ENCODE measurements around the gene CCDC196. TPM values are rescaled to one million over a fixed set of nuclear protein-coding genes. Genes with fewer than 3 reads are reported as not detected.
A peak's percentile ranks its signal among the peaks of the same experiment; 100 is the strongest.

Gene CCDC196
- total and polyA plus RNA-seq, 10 of the 15 experiments (the other 5 are each of a cell fraction or from before 2014, with no cell fraction given): 0.03 to 0.52 (median 0.28) TPM; not detected in 7

DNA sequence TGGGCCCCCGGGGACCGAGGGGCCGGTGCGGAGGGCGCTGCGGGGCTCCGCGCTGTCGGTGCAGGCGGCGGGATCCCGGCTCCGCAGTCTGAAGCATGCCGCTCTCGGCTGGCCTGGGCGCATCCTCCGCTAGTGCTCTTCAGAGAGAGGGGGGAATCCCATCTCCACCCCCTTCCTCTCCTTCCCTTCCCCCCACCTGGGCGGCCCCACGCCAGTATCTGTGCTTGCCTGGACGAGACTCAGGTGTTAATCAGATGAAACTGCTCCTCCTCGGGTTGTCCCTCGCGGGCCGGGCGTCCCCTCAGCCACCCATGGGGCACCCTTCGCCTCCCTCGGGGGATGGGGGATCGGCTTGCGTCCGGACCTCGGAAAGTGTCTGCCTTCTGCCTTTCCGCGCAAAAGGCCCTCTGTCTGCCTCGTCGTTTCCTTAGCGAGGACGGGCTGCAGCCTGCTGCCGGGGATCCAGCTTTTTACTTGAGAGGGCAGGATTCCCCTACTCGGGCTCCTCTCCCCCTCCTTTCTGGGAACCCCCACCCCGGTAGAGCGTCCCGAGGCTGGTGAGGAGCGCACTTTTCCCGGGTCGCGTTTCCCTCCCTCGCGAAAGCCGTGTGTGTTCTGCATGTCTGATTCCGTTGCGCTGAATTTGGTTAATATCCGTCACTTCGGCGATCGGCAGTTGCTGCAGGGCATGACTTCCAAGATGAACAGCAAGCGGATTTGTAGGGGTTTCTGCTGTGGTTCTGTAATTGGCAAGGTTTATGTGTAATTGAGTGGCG, 22.9 kb downstream of the CCDC196 start (continued):
- TF ChIP-seq, protein P1, sequence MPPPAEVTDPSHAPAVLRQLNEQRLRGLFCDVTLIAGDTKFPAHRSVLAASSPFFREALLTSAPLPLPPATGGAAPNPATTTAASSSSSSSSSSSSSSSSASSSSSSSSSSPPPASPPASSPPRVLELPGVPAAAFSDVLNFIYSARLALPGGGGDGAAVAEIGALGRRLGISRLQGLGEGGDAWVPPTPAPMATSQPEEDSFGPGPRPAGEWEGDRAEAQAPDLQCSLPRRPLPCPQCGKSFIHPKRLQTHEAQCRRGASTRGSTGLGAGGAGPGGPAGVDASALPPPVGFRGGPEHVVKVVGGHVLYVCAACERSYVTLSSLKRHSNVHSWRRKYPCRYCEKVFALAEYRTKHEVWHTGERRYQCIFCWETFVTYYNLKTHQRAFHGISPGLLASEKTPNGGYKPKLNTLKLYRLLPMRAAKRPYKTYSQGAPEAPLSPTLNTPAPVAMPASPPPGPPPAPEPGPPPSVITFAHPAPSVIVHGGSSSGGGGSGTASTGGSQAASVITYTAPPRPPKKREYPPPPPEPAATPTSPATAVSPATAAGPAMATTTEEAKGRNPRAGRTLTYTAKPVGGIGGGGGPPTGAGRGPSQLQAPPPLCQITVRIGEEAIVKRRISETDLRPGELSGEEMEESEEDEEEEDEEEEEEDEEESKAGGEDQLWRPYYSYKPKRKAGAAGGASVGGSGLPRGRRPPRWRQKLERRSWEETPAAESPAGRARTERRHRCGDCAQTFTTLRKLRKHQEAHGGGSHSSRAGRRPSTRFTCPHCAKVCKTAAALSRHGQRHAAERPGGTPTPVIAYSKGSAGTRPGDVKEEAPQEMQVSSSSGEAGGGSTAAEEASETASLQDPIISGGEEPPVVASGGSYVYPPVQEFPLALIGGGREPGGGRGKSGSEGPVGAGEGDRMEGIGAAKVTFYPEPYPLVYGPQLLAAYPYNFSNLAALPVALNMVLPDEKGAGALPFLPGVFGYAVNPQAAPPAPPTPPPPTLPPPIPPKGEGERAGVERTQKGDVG (CRISPR knock-in tag; IDR thresholded peaks at IDR 0.05): no peak
- no peak for TF ChIP-seq YBX1 (IDR thresholded peaks at IDR 0.05)
- TF ChIP-seq, protein P2, sequence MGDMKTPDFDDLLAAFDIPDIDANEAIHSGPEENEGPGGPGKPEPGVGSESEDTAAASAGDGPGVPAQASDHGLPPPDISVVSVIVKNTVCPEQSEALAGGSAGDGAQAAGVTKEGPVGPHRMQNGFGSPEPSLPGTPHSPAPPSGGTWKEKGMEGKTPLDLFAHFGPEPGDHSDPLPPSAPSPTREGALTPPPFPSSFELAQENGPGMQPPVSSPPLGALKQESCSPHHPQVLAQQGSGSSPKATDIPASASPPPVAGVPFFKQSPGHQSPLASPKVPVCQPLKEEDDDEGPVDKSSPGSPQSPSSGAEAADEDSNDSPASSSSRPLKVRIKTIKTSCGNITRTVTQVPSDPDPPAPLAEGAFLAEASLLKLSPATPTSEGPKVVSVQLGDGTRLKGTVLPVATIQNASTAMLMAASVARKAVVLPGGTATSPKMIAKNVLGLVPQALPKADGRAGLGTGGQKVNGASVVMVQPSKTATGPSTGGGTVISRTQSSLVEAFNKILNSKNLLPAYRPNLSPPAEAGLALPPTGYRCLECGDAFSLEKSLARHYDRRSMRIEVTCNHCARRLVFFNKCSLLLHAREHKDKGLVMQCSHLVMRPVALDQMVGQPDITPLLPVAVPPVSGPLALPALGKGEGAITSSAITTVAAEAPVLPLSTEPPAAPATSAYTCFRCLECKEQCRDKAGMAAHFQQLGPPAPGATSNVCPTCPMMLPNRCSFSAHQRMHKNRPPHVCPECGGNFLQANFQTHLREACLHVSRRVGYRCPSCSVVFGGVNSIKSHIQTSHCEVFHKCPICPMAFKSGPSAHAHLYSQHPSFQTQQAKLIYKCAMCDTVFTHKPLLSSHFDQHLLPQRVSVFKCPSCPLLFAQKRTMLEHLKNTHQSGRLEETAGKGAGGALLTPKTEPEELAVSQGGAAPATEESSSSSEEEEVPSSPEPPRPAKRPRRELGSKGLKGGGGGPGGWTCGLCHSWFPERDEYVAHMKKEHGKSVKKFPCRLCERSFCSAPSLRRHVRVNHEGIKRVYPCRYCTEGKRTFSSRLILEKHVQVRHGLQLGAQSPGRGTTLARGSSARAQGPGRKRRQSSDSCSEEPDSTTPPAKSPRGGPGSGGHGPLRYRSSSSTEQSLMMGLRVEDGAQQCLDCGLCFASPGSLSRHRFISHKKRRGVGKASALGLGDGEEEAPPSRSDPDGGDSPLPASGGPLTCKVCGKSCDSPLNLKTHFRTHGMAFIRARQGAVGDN (IDR thresholded peaks at IDR 0.05): no peak
- TF ChIP-seq NBN (IDR thresholded peaks at IDR 0.05): peak; percentile 63
- TF ChIP-seq DPF2 (IDR thresholded peaks at IDR 0.05): no peak
- TF ChIP-seq, protein P3, sequence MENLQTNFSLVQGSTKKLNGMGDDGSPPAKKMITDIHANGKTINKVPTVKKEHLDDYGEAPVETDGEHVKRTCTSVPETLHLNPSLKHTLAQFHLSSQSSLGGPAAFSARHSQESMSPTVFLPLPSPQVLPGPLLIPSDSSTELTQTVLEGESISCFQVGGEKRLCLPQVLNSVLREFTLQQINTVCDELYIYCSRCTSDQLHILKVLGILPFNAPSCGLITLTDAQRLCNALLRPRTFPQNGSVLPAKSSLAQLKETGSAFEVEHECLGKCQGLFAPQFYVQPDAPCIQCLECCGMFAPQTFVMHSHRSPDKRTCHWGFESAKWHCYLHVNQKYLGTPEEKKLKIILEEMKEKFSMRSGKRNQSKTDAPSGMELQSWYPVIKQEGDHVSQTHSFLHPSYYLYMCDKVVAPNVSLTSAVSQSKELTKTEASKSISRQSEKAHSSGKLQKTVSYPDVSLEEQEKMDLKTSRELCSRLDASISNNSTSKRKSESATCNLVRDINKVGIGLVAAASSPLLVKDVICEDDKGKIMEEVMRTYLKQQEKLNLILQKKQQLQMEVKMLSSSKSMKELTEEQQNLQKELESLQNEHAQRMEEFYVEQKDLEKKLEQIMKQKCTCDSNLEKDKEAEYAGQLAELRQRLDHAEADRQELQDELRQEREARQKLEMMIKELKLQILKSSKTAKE (IDR thresholded peaks at IDR 0.05; ENCODE audit: low read depth, poor library complexity, severe bottlenecking): peak; percentile 25
- TF ChIP-seq RBBP5 (conservative IDR thresholded peaks at IDR 0.05): no peak
- TF ChIP-seq EP300 (IDR thresholded peaks at IDR 0.05; ENCODE audit: borderline replicate concordance in 1 of 2, control insufficient read depth in 1 of 2, low read depth in 2 of 2, low read length in 2 of 2): peak in 1 of 2 experiments; percentile 58; a peak in 1 of 4 replicates
- TF ChIP-seq KAT2A (conservative IDR thresholded peaks at IDR 0.05; ENCODE audit: control insufficient read depth, low read depth, low read length): no peak
- TF ChIP-seq NR2F1 (conservative IDR thresholded peaks at IDR 0.05): 0 out of 2 replicates have a peak, but pooled peaks have one; percentile 8
- TF ChIP-seq, protein P4, sequence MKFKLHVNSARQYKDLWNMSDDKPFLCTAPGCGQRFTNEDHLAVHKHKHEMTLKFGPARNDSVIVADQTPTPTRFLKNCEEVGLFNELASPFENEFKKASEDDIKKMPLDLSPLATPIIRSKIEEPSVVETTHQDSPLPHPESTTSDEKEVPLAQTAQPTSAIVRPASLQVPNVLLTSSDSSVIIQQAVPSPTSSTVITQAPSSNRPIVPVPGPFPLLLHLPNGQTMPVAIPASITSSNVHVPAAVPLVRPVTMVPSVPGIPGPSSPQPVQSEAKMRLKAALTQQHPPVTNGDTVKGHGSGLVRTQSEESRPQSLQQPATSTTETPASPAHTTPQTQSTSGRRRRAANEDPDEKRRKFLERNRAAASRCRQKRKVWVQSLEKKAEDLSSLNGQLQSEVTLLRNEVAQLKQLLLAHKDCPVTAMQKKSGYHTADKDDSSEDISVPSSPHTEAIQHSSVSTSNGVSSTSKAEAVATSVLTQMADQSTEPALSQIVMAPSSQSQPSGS (IDR thresholded peaks at IDR 0.05; ENCODE audit: low read length): no peak
- TF ChIP-seq LARP7 (IDR thresholded peaks at IDR 0.05): no peak; the same call in 1 of the 2 replicates
- no peak for TF ChIP-seq BRCA1 (IDR thresholded peaks at IDR 0.05; ENCODE audit: low read depth, low read length)
- TF ChIP-seq EED (IDR thresholded peaks at IDR 0.05; ENCODE audit: low read depth): 0 out of 2 replicates have a peak, but pooled peaks have one; percentile 28
- TF ChIP-seq CHD2 (IDR thresholded peaks at IDR 0.05; ENCODE audit: borderline replicate concordance, low read depth, low read length): peak; percentile 88
- no peak for TF ChIP-seq TCF12 (IDR thresholded peaks at IDR 0.05; ENCODE audit: low read depth, low read length)
